ENCODE data around the gene PALLD.
"Not testable (repeated sequence)": the region's sequence is repeated elsewhere in the genome, so short reads cannot be mapped to it uniquely, and the experiment has no call there.

PALLD gene

DNA sequence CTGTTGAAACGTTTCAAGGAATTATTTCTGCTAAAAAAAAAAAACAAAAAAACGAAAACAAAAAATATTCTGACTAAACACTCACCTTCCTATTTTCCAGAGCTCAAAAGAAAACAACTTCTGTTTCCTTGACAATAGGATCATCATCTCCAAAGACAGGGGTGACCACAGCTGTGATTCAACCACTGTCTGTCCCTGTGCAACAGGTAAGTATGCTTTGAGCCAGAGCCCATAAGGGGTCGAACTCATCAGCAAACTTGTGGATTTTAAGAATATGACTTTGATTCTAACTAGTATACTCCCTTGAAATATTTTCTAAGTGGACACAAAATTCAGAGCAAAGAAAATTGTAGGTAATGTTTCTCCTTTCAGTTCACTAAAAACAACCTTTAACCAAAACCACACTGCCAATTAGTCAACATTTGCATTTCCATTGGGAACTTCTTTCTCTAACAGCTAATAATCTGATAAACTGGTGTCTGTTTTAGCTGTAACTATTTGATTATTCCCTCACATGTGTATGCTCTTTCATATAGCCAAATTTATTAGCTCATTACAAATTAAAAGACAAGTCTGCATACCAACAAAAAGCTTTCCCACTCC lies 186.1 kb downstream of the PALLD start:
- no peak for DNase-seq

GRCh38 chr4:168683595-168683994 lies 186.7 kb downstream of the PALLD start:
- no peak for DNase-seq

- no peak for DNase-seq
Observed at GRCh38 chr4:168685136-168685809, 188.4 kb downstream of the PALLD start.

- DNase-seq, result no peak
Observed at GRCh38 chr4:168688584-168688983, 191.7 kb downstream of the PALLD start.

DNA sequence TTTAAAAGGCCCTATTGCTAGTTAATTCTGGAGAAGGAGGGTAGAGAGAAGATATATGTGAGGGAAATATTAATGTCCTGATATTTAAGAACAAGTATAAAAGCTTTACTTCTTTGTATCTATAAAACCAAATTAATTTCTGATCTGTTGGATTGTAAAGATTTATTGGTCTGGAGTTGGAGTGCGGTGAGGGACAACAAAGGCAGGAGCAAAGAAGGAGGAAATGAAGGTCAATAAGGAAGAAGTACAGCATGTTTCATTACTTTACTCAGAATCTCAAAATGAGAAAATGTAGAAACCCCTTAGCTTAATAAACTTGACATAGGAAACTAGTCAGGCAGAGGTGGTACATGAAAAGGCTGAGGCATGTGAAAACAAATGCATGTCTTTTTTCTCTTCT lies 192.9 kb downstream of the PALLD start:
- DNase-seq, result no peak

- no peak for DNase-seq
Observed at GRCh38 chr4:168690199-168690598, 193.3 kb downstream of the PALLD start.

DNA sequence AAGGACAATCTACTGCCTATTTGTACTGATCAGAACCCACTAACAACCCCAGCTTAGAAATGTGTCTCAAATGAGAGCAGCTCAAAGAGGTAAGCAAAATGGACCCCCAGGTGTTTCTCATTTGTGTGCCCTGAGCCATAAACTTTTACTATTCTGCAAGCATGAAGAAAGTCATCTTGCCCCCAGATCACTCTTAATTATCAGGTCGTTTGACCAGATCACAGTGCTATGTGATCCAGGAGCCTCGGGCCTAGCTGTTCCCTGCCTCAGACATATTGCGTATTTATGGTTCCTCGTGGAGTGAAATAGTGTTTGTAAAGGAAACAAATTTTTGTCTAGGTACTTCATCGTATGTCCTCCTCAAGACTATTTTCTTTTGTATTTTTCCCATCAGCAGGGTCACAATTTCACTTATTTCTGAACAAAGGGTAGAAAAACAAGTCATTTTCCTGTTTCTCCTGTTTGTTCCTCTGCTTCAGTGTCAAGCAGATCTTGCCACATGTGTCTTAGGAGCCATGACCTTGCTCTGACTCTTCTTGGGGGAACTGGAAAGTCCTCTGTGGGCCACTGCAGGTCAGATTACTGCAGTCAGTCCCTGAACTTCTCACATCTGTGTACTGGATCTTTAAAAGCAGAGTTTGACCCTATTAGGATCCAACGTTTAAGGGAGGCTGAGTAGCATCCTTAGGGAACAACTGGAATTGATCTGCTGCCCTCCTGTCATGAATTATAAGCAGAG lies 194.9 kb downstream of the PALLD start:
- DNase-seq, result no peak

GRCh38 chr4:168693750-168694490 lies 197.1 kb downstream of the PALLD start:
- no peak for DNase-seq

- DNase-seq, result no peak
Observed at GRCh38 chr4:168694667-168695066, 197.8 kb downstream of the PALLD start.

- no peak for DNase-seq
Observed at GRCh38 chr4:168695288-168695687, 198.4 kb downstream of the PALLD start.

DNA sequence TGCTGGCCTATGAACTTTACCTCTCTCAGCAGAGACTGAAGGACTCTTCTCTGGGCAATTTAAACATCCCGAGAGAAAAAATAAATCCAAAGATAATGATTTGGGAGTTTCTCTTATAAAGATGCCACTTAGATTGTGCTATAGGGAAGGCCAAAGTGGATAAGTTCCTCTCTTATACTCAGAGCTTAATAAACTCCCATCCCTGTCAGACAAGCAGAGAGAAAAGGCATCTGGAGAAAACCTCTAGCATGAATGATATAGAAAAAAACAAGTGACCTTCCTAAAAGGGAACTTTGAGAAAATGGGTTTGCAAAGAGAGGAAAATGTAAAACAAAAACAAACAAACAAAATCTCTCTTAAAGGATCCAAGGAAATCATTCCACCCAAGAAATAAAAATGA lies 199.4 kb downstream of the PALLD start:
- no peak for DNase-seq

GRCh38 chr4:168696826-168697225 lies 200.0 kb downstream of the PALLD start:
- no peak for DNase-seq

- DNase-seq, result no peak
Observed at GRCh38 chr4:168699224-168699878, 202.5 kb downstream of the PALLD start.

DNA sequence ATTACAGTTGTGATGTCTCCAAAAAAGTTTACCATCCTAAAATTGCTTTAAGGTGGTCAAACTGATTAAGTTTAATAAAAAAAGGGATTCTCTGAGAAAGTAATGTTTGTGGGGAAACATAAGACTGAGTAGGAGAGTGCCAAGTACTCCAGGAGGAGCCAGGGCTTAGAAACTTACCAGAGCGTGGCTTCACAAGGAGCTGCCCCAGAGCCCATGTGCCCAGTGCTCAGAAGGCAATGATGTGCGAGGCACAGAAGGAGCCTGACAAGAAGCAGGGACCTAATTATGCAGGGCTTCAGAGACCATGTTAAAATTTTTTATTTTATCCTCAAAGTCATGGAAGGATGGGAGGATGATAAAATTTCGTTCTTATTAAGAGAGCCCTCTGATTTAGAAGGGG lies 204.2 kb downstream of the PALLD start:
- no peak for DNase-seq

DNA sequence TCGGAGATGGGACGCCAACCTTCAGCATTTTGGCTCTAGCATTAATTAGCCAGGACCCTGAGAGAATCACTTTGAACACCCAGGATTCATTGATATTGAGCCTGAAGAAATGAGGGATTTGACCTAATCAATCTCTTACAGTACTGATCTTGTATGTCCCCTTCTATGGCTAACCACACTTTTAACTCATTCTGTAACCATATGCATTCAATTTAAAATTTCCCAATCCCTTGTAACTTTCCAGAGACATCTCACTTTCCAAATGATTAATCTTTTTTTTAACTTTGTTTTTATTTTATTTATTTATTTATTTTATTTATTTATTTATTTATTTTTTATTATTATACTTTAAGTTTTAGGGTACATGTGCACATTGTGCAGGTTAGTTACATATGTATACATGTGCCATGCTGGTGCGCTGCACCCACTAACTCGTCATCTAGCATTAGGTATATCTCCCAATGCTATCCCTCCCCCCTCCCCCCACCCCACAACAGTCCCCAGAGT lies 205.8 kb downstream of the PALLD start:
- DNase-seq, result not testable (repeated sequence)

- DNase-seq, result no peak
Observed at GRCh38 chr4:168705121-168705520, 208.3 kb downstream of the PALLD start.

DNA sequence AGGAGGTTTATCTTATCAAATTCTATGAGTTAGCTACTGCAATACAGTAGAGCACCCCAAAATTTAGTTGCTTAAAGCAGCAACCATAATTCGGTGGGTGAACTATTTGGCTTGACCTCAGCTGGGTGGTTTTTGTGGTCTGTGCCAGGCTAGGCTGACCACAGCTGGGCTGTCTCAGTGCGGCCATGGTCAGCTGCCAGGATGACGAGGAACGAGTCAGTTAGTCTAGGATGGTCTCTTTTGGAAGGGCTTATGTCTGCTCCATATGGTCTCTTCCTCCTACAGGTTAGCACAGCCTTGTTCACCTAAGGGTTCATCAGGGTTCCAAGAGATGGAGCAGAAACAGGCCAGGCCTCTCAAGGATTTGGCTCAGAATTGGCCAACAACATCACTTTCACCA lies 210.4 kb downstream of the PALLD start:
- no peak for DNase-seq

GRCh38 chr4:168708108-168708507 lies 211.3 kb downstream of the PALLD start:
- no peak for DNase-seq

DNA sequence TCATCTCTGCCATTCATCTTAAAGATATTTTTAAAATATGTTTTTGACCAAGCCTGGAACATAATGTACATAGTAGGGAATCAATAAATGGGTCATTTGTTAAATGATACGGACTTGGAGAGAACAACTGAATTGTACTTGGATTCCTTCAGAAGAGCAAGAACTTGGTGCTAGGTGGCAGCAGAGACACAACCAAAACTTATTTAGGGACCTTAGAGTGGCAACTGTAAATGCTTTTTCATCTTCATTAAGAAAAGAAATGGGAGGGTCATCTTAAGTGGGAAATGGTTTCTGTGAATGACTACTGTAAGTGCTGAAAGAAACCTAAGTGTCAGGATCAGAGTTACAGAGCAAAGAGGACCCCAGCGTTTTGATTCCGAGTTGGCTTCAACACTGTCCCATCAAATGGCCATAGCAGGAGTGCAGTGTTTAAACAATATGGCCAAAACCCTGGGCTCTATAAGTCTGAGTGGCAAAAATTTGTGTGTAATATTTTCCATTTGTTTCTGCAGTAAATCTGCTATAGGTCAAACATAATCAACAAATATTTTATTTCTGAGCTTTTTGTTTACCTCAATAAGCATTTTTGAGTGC lies 213.6 kb downstream of the PALLD start:
- peak; percentile 51 for DNase-seq

GRCh38 chr4:168711197-168712140 lies 214.6 kb downstream of the PALLD start:
- DNase-seq, result peak; percentile 51

GRCh38 chr4:168712316-168712890 lies 215.6 kb downstream of the PALLD start:
- DNase-seq, result no peak

All from right hindlimb (tissue), 1 donor.